Measurements from ENCODE around the gene CFAP65. TPM values are rescaled to one million over a fixed set of nuclear protein-coding genes. Genes with fewer than 3 reads are reported as not detected.

CFAP65 gene
- total and polyA plus RNA-seq, 2 of the 13 experiments (the other 11 are each of a cell fraction or from before 2014, with no cell fraction given): 0.05 TPM; not detected in 1

GRCh38 chr2:219010162-219010756, 31.1 kb downstream of the CFAP65 start:
- POLR2A ChIA-PET: no interaction called here
- CTCF ChIA-PET (ENCODE audit: low intra/inter-chr PET ratio, low total read pairs): interaction anchor here (1.2 to 2.9 kb wide), 2 partner anchors 109 to 145 kb away, joined by 3 to 13 read pairs; no protein-coding TSS in a partner anchor
- no TSS peak for BruUV-seq (replicated peaks)
- TF ChIP-seq RAD21 (CRISPR knock-in tag; IDR thresholded peaks at IDR 0.05): 0 out of 2 replicates have a peak, but pooled peaks have one; percentile 59
- TF ChIP-seq TP53 (CRISPR knock-in tag; conservative IDR thresholded peaks at IDR 0.05): no peak
- TF ChIP-seq GABPB1 (CRISPR knock-in tag; IDR thresholded peaks at IDR 0.05): 0 out of 2 replicates have a peak, but pooled peaks have one; percentile 10
- TF ChIP-seq REXO4 (CRISPR knock-in tag; IDR thresholded peaks at IDR 0.05; ENCODE audit: borderline replicate concordance): no peak
- no peak for TF ChIP-seq CSRNP1 (CRISPR knock-in tag; IDR thresholded peaks at IDR 0.05)
- TF ChIP-seq ZNF572 (CRISPR knock-in tag; IDR thresholded peaks at IDR 0.05): 0 out of 2 replicates have a peak, but pooled peaks have one; percentile 30
- TF ChIP-seq TBX2 (CRISPR knock-in tag; IDR thresholded peaks at IDR 0.05; ENCODE audit: borderline replicate concordance): no peak
- no peak for TF ChIP-seq HCFC1 (IDR thresholded peaks at IDR 0.05; ENCODE audit: low read depth, low read length)
- TF ChIP-seq ZNF343 (CRISPR knock-in tag; IDR thresholded peaks at IDR 0.05): no peak
- TF ChIP-seq ZNF318 (CRISPR knock-in tag; IDR thresholded peaks at IDR 0.05): 0 out of 2 replicates have a peak, but pooled peaks have one; percentile 55
- TF ChIP-seq ZMYM4 (CRISPR knock-in tag; IDR thresholded peaks at IDR 0.05): no peak
- TF ChIP-seq ADNP (CRISPR knock-in tag; IDR thresholded peaks at IDR 0.05): no peak
- peak; percentile 84 for TF ChIP-seq CTCF (CRISPR knock-in tag; IDR thresholded peaks at IDR 0.05)

More at GRCh38 chr2:219010162-219010756, 31.1 kb downstream of the CFAP65 start:
- Histone ChIP-seq H2AFZ (ENCODE audit: low read length) (no peak overlapping the region), H4K20me1 (ENCODE audit: insufficient read depth, low read length) (no peaks in the 10 kb centered on the region; the same call in 1 of the 2 replicates), H3K4me1 (ENCODE audit: insufficient read depth, low read length) (peaks cover 7% of the 10 kb centered on the region; the same call in 1 of the 2 replicates), H3K4me3 (replicated peaks in 1 of 3; ENCODE audit: insufficient read depth in 1 of 3, low read depth in 2 of 3, low read length in 3 of 3) (no peak overlapping the region), H3K9ac (ENCODE audit: insufficient read depth, low read depth, low read length) (no peak overlapping the region), H3K27ac (ENCODE audit: extremely low read length, insufficient read depth, low read length) (no peak overlapping the region), H3K4me2 (ENCODE audit: low read depth, low read length) (no peak overlapping the region), H3K79me2 (ENCODE audit: insufficient read depth, low read length) (no peaks in the 10 kb centered on the region), H3K9me3 (ENCODE audit: low read length) (no peaks in the 10 kb centered on the region), H3K27me3 (ENCODE audit: control insufficient read depth in 1 of 2, insufficient read depth in 2 of 2, low read length in 2 of 2) (peaks cover 16 to 51% of the 10 kb centered on the region in 2 experiments), H3K36me3 (replicated peaks in 1 of 2; ENCODE audit: control insufficient read depth in 1 of 2, insufficient read depth in 2 of 2, low read length in 2 of 2) (no peaks in the 10 kb centered on the region)
- in situ Hi-C loops (cut with HindIII; ENCODE audit: extremely low pct_ligation_motif_present, low pct_unique_long_range_greater_than_20kb): no loop called here
- intact Hi-C loops (cut with micrococcal nuclease; ENCODE audit: unreplicated experiment): no loop called here
- ATAC-seq: peak; percentile 95
- DNase-seq (ENCODE audit: low spot score): peak; percentile 37
- 5% methylated on average over 6 of the region's 6 CpGs for WGBS (ENCODE audit: low lambda C conversion rate)
- peak; percentile 93 for FAIRE-seq

Measured in HepG2 (cell line).